Measurements from ENCODE around the gene KIR2DL1. TPM values are rescaled to one million over a fixed set of nuclear protein-coding genes. Genes with fewer than 3 reads are reported as not detected.

The KIR2DL1 gene
- total RNA-seq, result not detected in 2 replicates

DNA sequence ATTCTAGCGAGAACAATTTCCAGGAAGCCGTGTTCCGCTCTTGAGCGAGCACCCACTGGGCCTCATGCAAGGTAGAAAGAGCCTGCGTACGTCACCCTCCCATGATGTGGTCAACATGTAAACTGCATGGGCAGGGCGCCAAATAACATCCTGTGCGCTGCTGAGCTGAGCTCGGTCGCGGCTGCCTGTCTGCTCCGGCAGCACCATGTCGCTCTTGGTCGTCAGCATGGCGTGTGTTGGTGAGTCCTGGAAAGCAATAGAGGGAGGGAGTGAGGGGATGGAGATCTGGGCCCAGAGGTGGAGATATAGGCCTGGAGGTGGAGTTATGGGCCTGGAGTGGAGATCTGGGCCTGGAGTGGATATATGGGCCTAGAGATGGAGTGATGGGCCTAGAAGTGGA lies at the start of gene KIR2DL1:
Gene KIR2DL1 (plus strand): TSS at position 148 of the 400 bp plus-strand sequence. CDS start 58 bp downstream, at position 206.

DNA sequence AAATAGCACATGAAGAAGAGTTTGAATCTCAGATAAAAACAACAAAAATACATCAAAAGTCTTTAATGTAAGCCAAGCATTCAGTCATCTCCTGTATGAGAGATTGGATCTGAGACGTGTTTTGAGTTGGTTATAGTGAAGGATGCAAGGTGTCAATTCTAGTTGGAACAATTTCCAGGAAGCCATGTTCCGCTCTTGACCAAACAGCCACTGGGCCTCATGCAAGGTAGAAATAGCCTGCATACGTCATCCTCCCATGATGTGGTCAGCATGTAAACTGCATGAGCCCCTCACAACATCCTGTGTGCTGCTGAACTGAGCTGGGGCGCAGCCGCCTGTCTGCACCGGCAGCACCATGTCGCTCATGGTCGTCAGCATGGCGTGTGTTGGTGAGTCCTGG lies 45.5 kb upstream of the KIR2DL1 start, which contains the start of gene KIR3DL3:
Gene KIR3DL3 (plus strand): TSS at position 301 of the 400 bp plus-strand sequence. CDS start 55 bp downstream, at position 356.

DNA sequence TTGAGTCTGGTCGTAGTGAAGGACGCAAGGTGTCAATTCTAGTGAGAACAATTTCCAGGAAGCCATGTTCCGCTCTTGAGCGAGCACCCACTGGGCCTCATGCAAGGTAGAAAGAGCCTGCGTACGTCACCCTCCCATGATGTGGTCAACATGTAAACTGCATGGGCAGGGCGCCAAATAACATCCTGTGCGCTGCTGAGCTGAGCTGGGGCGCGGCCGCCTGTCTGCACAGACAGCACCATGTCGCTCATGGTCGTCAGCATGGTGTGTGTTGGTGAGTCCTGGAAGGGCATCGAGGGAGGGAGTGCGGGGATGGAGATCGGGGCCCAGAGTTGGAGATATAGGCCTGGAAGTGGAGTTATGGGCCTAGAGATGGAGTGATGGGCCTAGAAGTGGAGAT lies 31.3 kb upstream of the KIR2DL1 start, which contains the start of gene KIR2DL3:
Gene KIR2DL3 (plus strand): TSS at position 208 of the 400 bp plus-strand sequence. CDS start 33 bp downstream, at position 241.

DNA sequence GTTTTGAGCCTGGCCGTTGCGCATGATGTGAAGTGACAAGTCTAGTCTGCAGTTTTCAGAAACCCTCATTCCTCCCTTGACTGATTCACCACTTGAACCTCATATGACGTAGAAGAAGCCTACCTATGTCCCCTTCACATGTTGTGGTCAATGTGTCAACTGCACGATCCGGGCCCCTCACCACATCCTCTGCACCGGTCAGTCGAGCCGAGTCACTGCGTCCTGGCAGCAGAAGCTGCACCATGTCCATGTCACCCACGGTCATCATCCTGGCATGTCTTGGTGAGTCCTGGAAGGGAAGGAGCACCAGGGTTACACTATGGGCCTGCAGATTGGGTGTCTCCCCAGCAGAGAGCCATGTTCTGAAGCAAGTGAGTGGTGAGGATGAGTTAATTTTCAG lies 33.8 kb downstream of the KIR2DL1 start, which contains the start of gene KIR2DL4:
Gene KIR2DL4 (plus strand): TSS at position 201 of the 400 bp plus-strand sequence. CDS start 42 bp downstream, at position 243.

DNA sequence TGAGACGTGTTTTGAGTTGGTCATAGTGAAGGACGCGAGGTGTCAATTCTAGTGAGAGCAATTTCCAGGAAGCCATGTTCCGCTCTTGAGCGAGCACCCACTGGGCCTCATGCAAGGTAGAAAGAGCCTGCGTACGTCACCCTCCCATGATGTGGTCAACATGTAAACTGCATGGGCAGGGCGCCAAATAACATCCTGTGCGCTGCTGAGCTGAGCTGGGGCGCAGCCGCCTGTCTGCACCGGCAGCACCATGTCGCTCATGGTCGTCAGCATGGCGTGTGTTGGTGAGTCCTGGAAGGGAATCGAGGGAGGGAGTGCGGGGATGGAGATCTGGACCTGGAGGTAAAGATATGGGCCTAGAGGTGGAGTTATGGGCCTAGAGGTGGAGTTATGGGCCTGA lies 46.7 kb downstream of the KIR2DL1 start, which contains the start of gene KIR3DL1:
Gene KIR3DL1 (plus strand): TSS at position 218 of the 400 bp plus-strand sequence.

DNA sequence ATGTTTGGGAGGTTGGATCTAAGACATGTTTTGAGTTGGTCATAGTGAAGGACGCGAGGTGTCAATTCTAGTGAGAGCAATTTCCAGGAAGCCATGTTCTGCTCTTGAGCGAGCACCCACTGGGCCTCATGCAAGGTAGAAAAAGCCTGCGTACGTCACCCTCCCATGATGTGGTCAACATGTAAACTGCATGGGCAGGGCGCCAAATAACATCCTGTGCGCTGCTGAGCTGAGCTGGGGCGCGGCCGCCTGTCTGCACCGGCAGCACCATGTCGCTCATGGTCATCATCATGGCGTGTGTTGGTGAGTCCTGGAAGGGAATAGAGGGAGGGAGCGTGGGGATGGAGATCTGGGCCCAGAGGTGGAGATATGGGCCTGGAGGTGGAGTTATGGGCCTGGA lies 62.9 kb downstream of the KIR2DL1 start, which contains the start of gene KIR2DS4:
Gene KIR2DS4 (plus strand): TSS at position 181 of the 400 bp plus-strand sequence.

Other genes starting within 250 kb of the KIR2DL1 start
- not detected in 2 replicates for gene LILRA2, start 196.0 kb upstream of the KIR2DL1 start, total RNA-seq
- gene LILRA1, start 176.2 kb upstream of the KIR2DL1 start, total RNA-seq, result not detected in 2 replicates
- gene LILRB1, start 139.3 kb upstream of the KIR2DL1 start, total RNA-seq, result not detected in 2 replicates
- gene LILRB4, start 106.8 kb upstream of the KIR2DL1 start, total RNA-seq, result not detected in 2 replicates
- not detected in 2 replicates for gene KIR3DL3, start 45.4 kb upstream of the KIR2DL1 start, total RNA-seq
- not detected in 2 replicates for gene KIR2DL3, start 31.3 kb upstream of the KIR2DL1 start, total RNA-seq
- not detected in 2 replicates for gene KIR2DL4, start 33.8 kb downstream of the KIR2DL1 start, total RNA-seq
- gene KIR3DL1, start 46.7 kb downstream of the KIR2DL1 start, total RNA-seq, result not detected in 2 replicates
- gene KIR2DS4, start 62.9 kb downstream of the KIR2DL1 start, total RNA-seq, result not detected in 2 replicates
- gene KIR3DL2, start 80.7 kb downstream of the KIR2DL1 start, total RNA-seq, result not detected in 2 replicates
- gene FCAR, start 104.4 kb downstream of the KIR2DL1 start, total RNA-seq, result not detected in 2 replicates
- gene NCR1, start 136.4 kb downstream of the KIR2DL1 start, total RNA-seq, result not detected in 2 replicates
- not detected in 2 replicates for gene NLRP7, start 177.7 kb downstream of the KIR2DL1 start, total RNA-seq
- not detected in 2 replicates for gene NLRP2, start 196.6 kb downstream of the KIR2DL1 start, total RNA-seq

Data from cardiac atrium fibroblast (primary cell).